Breast epithelium (tissue), 3 donors: Measurements from ENCODE around the gene KCNMB2.

Experiments
- CTCF ChIP-seq, 3 donors: fragments of 450-650 bp; IDR thresholded peaks; one replicate each; pipeline ENCODE4 v1.5.1; 2016 to 2017; ENCODE audit warnings: antibody characterized with exemption in 3 of 3, mild to moderate bottlenecking in 3 of 3, moderate library complexity in 3 of 3
- POLR2A ChIP-seq: fragments of 450-650 bp; IDR thresholded peaks from one replicate; pipeline ENCODE4 v1.6.1; 2016; ENCODE audit warnings: antibody characterized with exemption, mild to moderate bottlenecking, moderate library complexity

GRCh38 chr3:178741020-178741419 is 204.8 kb downstream of the KCNMB2 start:
- TF ChIP-seq CTCF (IDR thresholded peaks at IDR 0.05) (no peak), POLR2A (no peak)
